Transverse colon (tissue), 4 donors: ENCODE data around the gene PKD2. TPM values are rescaled to one million over a fixed set of nuclear protein-coding genes. Genes with fewer than 3 reads are reported as not detected.
"Not testable (repeated sequence)": the region's sequence is repeated elsewhere in the genome, so short reads cannot be mapped to it uniquely, and the experiment has no call there.

Experiments
- DNase-seq: peaks from one replicate; pipeline ENCODE4 v3.0.0-alpha.2; 2019
- H3K27ac ChIP-seq, 4 donors: fragments of 200-600 bp; sonication (generic); 2 replicates each; pipeline ENCODE4 v1.5.1; 2016 to 2018; ENCODE audit warnings: inconsistent platforms in 4 of 4
- H3K27me3 ChIP-seq: fragments of 200-600 bp; sonication (generic); 2 replicates; pipeline ENCODE4 v1.5.1; 2017; ENCODE audit warnings: inconsistent platforms
- H3K36me3 ChIP-seq, 4 donors: fragments of 200-600 bp; sonication (generic); 2 replicates each; pipeline ENCODE4 v1.5.1; 2017 to 2019; ENCODE audit warnings: inconsistent platforms in 4 of 4
- H3K4me1 ChIP-seq, 4 donors: fragments of 200-600 bp; sonication (generic); 2 replicates each; pipeline ENCODE4 v1.5.1; 2017 to 2020; ENCODE audit warnings: inconsistent platforms in 4 of 4
- H3K4me3 ChIP-seq, 4 donors: fragments of 200-600 bp; sonication (generic); 1 replicate in 1 of 4; 2 replicates in 3 of 4; pipeline versions ENCODE4 v1.5.1 to v1.6.1; 2017 to 2019; ENCODE audit warnings: inconsistent platforms in 4 of 4
- H3K9me3 ChIP-seq, 2 donors: fragments of 200-600 bp; sonication (generic); 2 replicates each; pipeline ENCODE4 v1.5.1; 2017 to 2019; ENCODE audit warnings: inconsistent platforms in 2 of 2
- CTCF ChIP-seq, 5 experiments: fragments of 200-600 bp in 3 of 5; fragments of 450-650 bp in 2 of 5; sonication (generic) in 3 of 5; IDR thresholded peaks; 1 replicate in 2 of 5; 2 replicates in 3 of 5; pipeline ENCODE4 v1.5.1; 2016 to 2017; ENCODE audit warnings: antibody characterized with exemption in 5 of 5, inconsistent platforms in 3 of 5, mild to moderate bottlenecking in 2 of 5, moderate library complexity in 1 of 5
- EP300 ChIP-seq: sonication (generic); formaldehyde crosslinking; IDR thresholded peaks from one replicate; pipeline ENCODE4 v1.6.1; 2017; ENCODE audit warnings: antibody characterized with exemption, low read depth
- POLR2A ChIP-seq: fragments of 450-650 bp; IDR thresholded peaks from one replicate; pipeline ENCODE4 v1.6.1; 2016; ENCODE audit warnings: antibody characterized with exemption, mild to moderate bottlenecking, moderate library complexity
- POLR2AphosphoS5 ChIP-seq, 3 donors: sonication (generic); formaldehyde crosslinking; IDR thresholded peaks; one replicate each; pipeline ENCODE4 v1.6.1; 2016; ENCODE audit warnings: antibody characterized with exemption in 3 of 3
- WGBS, 2 donors: methylation state at CpG; one replicate each; pipeline ENCODE4 v1.1.5; 2018; ENCODE audit warnings: low coverage in 1 of 2; 5-methylcytosine and 5-hydroxymethylcytosine counted together
- in situ Hi-C, 4 donors: fragments of 200-750 bp; cut with MboI; loops; one replicate each; pipeline versions ENCODE4 v1.15.0 to v1.15.1; 2017; ENCODE audit warnings: low sequenced_read_pairs in 3 of 4, low pct_ligation_motif_present in 1 of 4, low pct_unique_long_range_greater_than_20kb in 1 of 4
- intact Hi-C: fragments of 100-400 bp; cut with DNase I; formaldehyde crosslinking; loops from one replicate; pipeline ENCODE4 v1.15.1; 2023; ENCODE audit warnings: low total_unique reads
- small RNA-seq, 4 donors: library from RNA; depleted of rRNA; stranded (forward); fragments of <200 nt; gene quantifications; one replicate each; pipeline ENCODE3, GENCODE V24; 2016
- total RNA-seq, 4 donors: library from RNA; depleted of rRNA; stranded (reverse); fragments of >200 nt; gene quantifications; one replicate each; pipeline ENCODE4 v1.1.0, GENCODE V29; 2016

Gene PKD2
- total RNA-seq, 4 donors from 2014 or later, result 15.7 to 48.0 (median 21.5) TPM

GRCh38 chr4:88112856-88113255 lies 105.4 kb downstream of the PKD2 start:
- in situ Hi-C loops, result no loop called here
- Histone ChIP-seq H3K36me3 (no peaks in the 10 kb centered on the region), H3K9me3 (no peaks in the 10 kb centered on the region), H3K27me3 (no peaks in the 10 kb centered on the region), H3K4me3 (no peak overlapping the region), H3K4me1 (peaks cover 0 to 38% (median 18%) of the 10 kb centered on the region in 4 donors), H3K27ac (no peak overlapping the region)
- 94 to 100% methylated on average over 1 to 5 of the region's 5 CpGs for WGBS, 2 donors
- intact Hi-C loops, result no loop called here
- DNase-seq, result no peak
- no peak for TF ChIP-seq EP300
- no peak for TF ChIP-seq POLR2AphosphoS5 (IDR thresholded peaks at IDR 0.05)
- no peak for TF ChIP-seq CTCF (IDR thresholded peaks at IDR 0.05)
- no peak for TF ChIP-seq POLR2A

GRCh38 chr4:88115587-88115986 lies 108.2 kb downstream of the PKD2 start:
- DNase-seq, result no peak
- H3K27me3 ChIP-seq, result no peaks in the 10 kb centered on the region
- no peak for TF ChIP-seq CTCF (IDR thresholded peaks at IDR 0.05)
- TF ChIP-seq POLR2A, result no peak
- no peak for TF ChIP-seq EP300
- TF ChIP-seq POLR2AphosphoS5 (IDR thresholded peaks at IDR 0.05), result no peak
- H3K36me3 ChIP-seq, result no peaks in the 10 kb centered on the region
- no peak overlapping the region for H3K4me3 ChIP-seq
- intact Hi-C loops (no loop called here), in situ Hi-C loops (no loop called here)
- peaks cover 0 to 10% (median 0%) of the 10 kb centered on the region in 4 donors for H3K4me1 ChIP-seq
- 83 to 84% methylated on average over 1 to 5 of the region's 5 CpGs for whole genome bisulfite sequencing, 2 donors
- H3K27ac ChIP-seq, result no peak overlapping the region
- H3K9me3 ChIP-seq, result peaks cover 10 to 12% of the 10 kb centered on the region in 2 donors

- 85% methylated on average over 2 of the region's 2 CpGs; no CpG with 5 or more reads in 1 of the 2 donors for WGBS, 2 donors
- DNase-seq, result no peak
Observed at GRCh38 chr4:88119943-88120342, 112.5 kb downstream of the PKD2 start.

GRCh38 chr4:88122260-88122659 lies 114.8 kb downstream of the PKD2 start:
- in situ Hi-C loops, intact Hi-C loops: not testable (repeated sequence)

More at GRCh38 chr4:88119943-88120342, 112.5 kb downstream of the PKD2 start:
- H3K4me3 ChIP-seq, result no peak overlapping the region
- no peaks in the 10 kb centered on the region for H3K27me3 ChIP-seq
- peaks cover 11 to 16% of the 10 kb centered on the region in 2 donors for H3K9me3 ChIP-seq
- TF ChIP-seq CTCF (IDR thresholded peaks at IDR 0.05) (no peak), EP300 (no peak), POLR2AphosphoS5 (IDR thresholded peaks at IDR 0.05) (no peak), POLR2A (no peak)
- intact Hi-C loops (no loop called here), in situ Hi-C loops (no loop called here)
- no peak overlapping the region for H3K27ac ChIP-seq
- no peaks in the 10 kb centered on the region for H3K4me1 ChIP-seq
- H3K36me3 ChIP-seq, result no peaks in the 10 kb centered on the region

More at GRCh38 chr4:88122260-88122659, 114.8 kb downstream of the PKD2 start:
- H3K36me3 ChIP-seq, H3K4me3 ChIP-seq, DNase-seq, H3K27ac ChIP-seq, H3K27me3 ChIP-seq, H3K4me1 ChIP-seq: not testable (repeated sequence)
- WGBS, 2 donors, result 80 to 84% methylated on average over 1 to 5 of the region's 5 CpGs
- H3K9me3 ChIP-seq, result peaks cover 11 to 16% of the 10 kb centered on the region in 2 donors

Small RNA genes lying within 50 kb of the gene (small RNA-seq; reads per million reads assigned to genes)
- gene RNU1-36P, result 0 reads per million in 4 donors

Other genes starting within 250 kb of the PKD2 start
- not detected for gene IBSP, start 208.1 kb upstream of the PKD2 start, total RNA-seq
- gene MEPE, start 174.7 kb upstream of the PKD2 start, total RNA-seq, result not detected
- 10 to 100 TPM in 3 of 4 donors, 1 to 10 TPM in 1; 5.6 to 23.5 (median 13.7) TPM for gene SPP1, start 31.9 kb upstream of the PKD2 start, total RNA-seq
- 10 to 100 TPM in 3 of 4 donors, 1 to 10 TPM in 1; 5.6 to 36.6 (median 21.4) TPM for gene ABCG2, start 151.0 kb downstream of the PKD2 start, total RNA-seq